Endothelial cell of umbilical vein (primary cell): ENCODE results near the gene RRAS. TPM values are rescaled to one million over a fixed set of nuclear protein-coding genes. Genes with fewer than 3 reads are reported as not detected.

Experiments
- BruUV-seq: library from RNA; stranded (reverse); fragments of 400-500 nt; replicated peaks from 2 replicates; lab custom pipeline; 2021; lab: Mats Ljungman, UMichigan
- CTCF ChIA-PET: fragments of 300-600, 350-600 bp; sonication (Branson Sonifier 250); formaldehyde crosslinking; loops from one replicate; lab custom pipeline; 2021; ENCODE audit warnings: antibody characterized with exemption, inconsistent platforms; lab: Charles Lee
- POLR2A ChIA-PET: fragments of 300-600, 350-600 bp; sonication (Branson Sonifier 250); formaldehyde crosslinking; loops from one replicate; lab custom pipeline; 2021; ENCODE audit warnings: antibody characterized with exemption, inconsistent platforms; lab: Charles Lee
- DNase-seq: peaks from one replicate; pipeline ENCODE4 v3.0.0-alpha.2; 2011; ENCODE audit warnings: low read depth, low spot score
- FAIRE-seq: peaks from 2 replicates; lab custom pipeline; 2011; peaks lifted over from hg19 to GRCh38; lab: Jason Lieb, UNC
- H2AFZ ChIP-seq: 2 replicates; pipeline ENCODE4 v1.6.0; 2012; ENCODE audit warnings: low read depth, low read length, control low read depth, inconsistent platforms
- H3K27ac ChIP-seq: 2 replicates; pipeline ENCODE4 v1.5.1; 2011; ENCODE audit warnings: low read depth, mild to moderate bottlenecking, control low read depth, low read length, moderate library complexity; ENCODE audit not compliant: insufficient read depth
- H3K27me3 ChIP-seq, 2 experiments: 2 replicates each; pipeline versions ENCODE4 v1.6.0 to v1.6.1; 2011; ENCODE audit warnings: low read length in 2 of 2, mixed read lengths in 1 of 2; ENCODE audit not compliant: control insufficient read depth in 2 of 2, insufficient read depth in 2 of 2
- H3K36me3 ChIP-seq, 2 experiments: 2 replicates in 1 of 2; 3 replicates in 1 of 2; pipeline ENCODE4 v1.5.1; 2011; ENCODE audit warnings: low read length in 2 of 2, mild to moderate bottlenecking in 1 of 2, moderate library complexity in 1 of 2; ENCODE audit not compliant: control insufficient read depth in 2 of 2, insufficient read depth in 2 of 2; ENCODE audit errors: extremely low read depth in 1 of 2
- H3K4me1 ChIP-seq: 3 replicates; pipeline ENCODE4 v1.5.1; 2011; ENCODE audit warnings: mild to moderate bottlenecking, low read length; ENCODE audit not compliant: control insufficient read depth, insufficient read depth; ENCODE audit errors: extremely low read depth
- H3K4me2 ChIP-seq: 2 replicates; pipeline ENCODE4 v1.6.1; 2011; ENCODE audit warnings: low read length, control low read depth, mixed read lengths; ENCODE audit not compliant: insufficient read depth
- H3K4me3 ChIP-seq, 3 experiments: fragments of 200-600 bp in 1 of 3; sonication (generic), shearing (Covaris generic) in 1 of 3; replicated peaks in 1 of 3; 2 replicates each; pipeline ENCODE4 v1.5.1; 2011 to 2016; ENCODE audit warnings: control low read depth in 3 of 3, low read length in 3 of 3, mild to moderate bottlenecking in 2 of 3, inconsistent platforms in 1 of 3, low read depth in 1 of 3, moderate library complexity in 1 of 3; ENCODE audit not compliant: insufficient read depth in 1 of 3
- H3K79me2 ChIP-seq: 2 replicates; pipeline ENCODE4 v1.6.0; 2012; ENCODE audit warnings: low read length, inconsistent platforms; ENCODE audit not compliant: control insufficient read depth, insufficient read depth
- H3K9ac ChIP-seq: replicated peaks from 2 replicates; pipeline ENCODE3; 2011; ENCODE audit warnings: low read length, control low read depth; ENCODE audit not compliant: insufficient read depth; ENCODE audit errors: extremely low read depth
- H3K9me1 ChIP-seq: replicated peaks from 3 replicates; pipeline ENCODE4 v1.6.0; 2011; ENCODE audit warnings: mild to moderate bottlenecking, low read length; ENCODE audit not compliant: control insufficient read depth, insufficient read depth; ENCODE audit errors: extremely low read depth
- H3K9me3 ChIP-seq: replicated peaks from 2 replicates; pipeline ENCODE4 v1.5.1; 2012; ENCODE audit warnings: low read length, inconsistent platforms; ENCODE audit not compliant: control insufficient read depth, insufficient read depth
- H4K20me1 ChIP-seq: replicated peaks from 2 replicates; pipeline ENCODE3; 2011; ENCODE audit warnings: mild to moderate bottlenecking, low read length; ENCODE audit not compliant: control insufficient read depth, insufficient read depth; ENCODE audit errors: extremely low read depth
- CTCF ChIP-seq, 2 donors: IDR thresholded peaks; 1 replicate in 1 of 2; 2 replicates in 1 of 2; pipeline ENCODE4 v1.5.1; 2011; ENCODE audit warnings: low read length in 2 of 2, mild to moderate bottlenecking in 2 of 2, moderate library complexity in 2 of 2, control low read depth in 1 of 2, inconsistent platforms in 1 of 2, low read depth in 1 of 2; ENCODE audit not compliant: insufficient read depth in 1 of 2; ENCODE audit errors: extremely low read depth in 1 of 2
- EZH2 ChIP-seq: IDR thresholded peaks from 2 replicates; pipeline ENCODE4 v1.6.1; 2012; ENCODE audit warnings: borderline replicate concordance, low read depth, mild to moderate bottlenecking, moderate library complexity, low read length, inconsistent platforms; ENCODE audit not compliant: severe bottlenecking
- FOS ChIP-seq: IDR thresholded peaks from 2 replicates; pipeline ENCODE4 v1.6.1; 2011; ENCODE audit warnings: mild to moderate bottlenecking, low read length, moderate library complexity, borderline replicate concordance; ENCODE audit not compliant: insufficient read depth
- GATA2 ChIP-seq: IDR thresholded peaks from 2 replicates; pipeline ENCODE4 v1.7.0; 2011; ENCODE audit warnings: low read depth, mild to moderate bottlenecking, moderate library complexity, mixed read lengths, low read length; ENCODE audit not compliant: insufficient read length, insufficient read depth
- JUN ChIP-seq: IDR thresholded peaks from 2 replicates; pipeline ENCODE4 v1.6.1; 2011; ENCODE audit warnings: borderline replicate concordance, low read depth; ENCODE audit not compliant: insufficient read length, insufficient read depth
- MYC ChIP-seq: IDR thresholded peaks from one replicate; pipeline ENCODE4 v1.6.1; 2011; ENCODE audit warnings: mild to moderate bottlenecking, low read depth, low read length
- POLR2A ChIP-seq: IDR thresholded peaks from 2 replicates; pipeline ENCODE4 v1.6.1; 2012; ENCODE audit warnings: low read depth, mild to moderate bottlenecking, control low read depth, low read length
- POLR2AphosphoS5 ChIP-seq: IDR thresholded peaks from 2 replicates; pipeline ENCODE4 v1.6.1; 2012; ENCODE audit warnings: low read depth, mild to moderate bottlenecking, control low read depth, low read length, moderate library complexity; ENCODE audit not compliant: insufficient read depth
- dilution Hi-C: fragments of 300-500 bp; cut with MboI; formaldehyde crosslinking; loops from one replicate; pipeline ENCODE4 v1.15.0; 2019; ENCODE audit warnings: low sequenced_read_pairs; ENCODE audit not compliant: extremely low pct_ligation_motif_present
- intact Hi-C: fragments of 100-400 bp; cut with micrococcal nuclease; formaldehyde crosslinking; loops from one replicate; pipeline ENCODE4 v1.10.0; 2022
- polyA plus RNA-seq, 4 experiments: library from polyadenylated mRNA; depleted of rRNA in 3 of 4; stranded (reverse) in 3 of 4; unstranded in 1 of 4; fragments of >200 nt; gene quantifications; 2 replicates each; pipeline versions ENCODE4 v1.2.1 to v1.2.3, GENCODE V29; 2011 to 2012; ENCODE audit warnings: missing spikeins in 1 of 4
- total RNA-seq: library from RNA; stranded (reverse); gene quantifications from 2 replicates; pipeline ENCODE4 v1.2.3, GENCODE V29; 2021
- TF ChIP-seq, protein P1 (sequence below): IDR thresholded peaks from 2 replicates; pipeline ENCODE4 v1.6.1; 2011; ENCODE audit not compliant: insufficient read depth, insufficient read length

The RRAS gene
- total and polyA plus RNA-seq, 2 donors (not counting 3 experiments of a cell fraction or from before 2014, with no cell fraction given), result 89.5 to 250 TPM

DNA sequence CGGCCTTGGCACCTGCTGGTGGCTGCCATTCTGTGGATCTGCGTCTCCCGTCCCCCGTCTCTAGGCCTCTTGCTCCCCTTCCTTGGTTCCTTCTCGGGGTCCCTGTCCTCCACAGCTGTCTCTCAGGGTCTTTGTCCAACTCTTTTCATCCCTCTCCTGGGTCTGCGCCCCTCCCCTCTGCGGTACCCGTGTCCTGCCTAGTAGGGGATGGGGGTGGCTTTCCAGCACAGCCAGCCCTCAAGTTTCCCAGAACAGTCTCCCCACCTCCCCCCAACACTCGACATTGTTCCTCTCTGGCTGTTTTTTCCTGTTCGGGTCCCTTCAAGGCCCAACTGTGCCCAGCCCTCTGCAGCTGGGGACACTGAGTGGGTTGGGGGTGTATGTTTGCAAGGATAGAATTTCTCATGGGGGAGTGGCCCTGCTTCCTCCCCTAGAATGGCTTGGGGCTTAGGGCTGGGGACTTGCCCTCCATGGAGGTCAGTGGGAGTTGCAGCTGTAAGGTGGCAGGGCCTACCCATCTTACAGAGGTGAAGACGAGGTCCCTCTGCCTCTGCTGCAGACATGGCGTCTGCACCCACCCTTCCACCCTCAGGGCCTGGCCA is 48.7 kb upstream of the RRAS start:
- H3K79me2 ChIP-seq, result peaks cover 2% of the 10 kb centered on the region
- no peaks in the 10 kb centered on the region for H4K20me1 ChIP-seq
- H2AFZ ChIP-seq, result no peak overlapping the region
- intact Hi-C loops, result loop anchor here (5.0 kb wide), 1 partner anchor 119 kb away; no protein-coding TSS in a partner anchor
- H3K4me2 ChIP-seq, result no peak overlapping the region
- H3K4me1 ChIP-seq, result peaks cover 40% of the 10 kb centered on the region
- H3K9me3 ChIP-seq, result no peaks in the 10 kb centered on the region
- ChIA-PET CTCF (interaction anchor here (2.9 kb wide), 1 partner anchor 8 kb away, joined by 9 read pairs; no protein-coding TSS in a partner anchor), POLR2A (no interaction called here)
- FAIRE-seq (peak; percentile 64), DNase-seq (peak; percentile 70)
- no peak overlapping the region for H3K9ac ChIP-seq
- no peak overlapping the region for H3K27ac ChIP-seq
- peak overlapping the region in 1 of 3 experiments; percentile 74 for H3K4me3 ChIP-seq
- no TSS peak for BruUV-seq
- no peaks in the 10 kb centered on the region for H3K9me1 ChIP-seq
- dilution Hi-C loops, result no loop called here
- TF ChIP-seq, protein P1, sequence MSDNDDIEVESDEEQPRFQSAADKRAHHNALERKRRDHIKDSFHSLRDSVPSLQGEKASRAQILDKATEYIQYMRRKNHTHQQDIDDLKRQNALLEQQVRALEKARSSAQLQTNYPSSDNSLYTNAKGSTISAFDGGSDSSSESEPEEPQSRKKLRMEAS, result no peak
- no peak for TF ChIP-seq POLR2AphosphoS5
- TF ChIP-seq FOS, result no peak
- no peak for TF ChIP-seq MYC
- no peak for TF ChIP-seq JUN
- TF ChIP-seq CTCF (IDR thresholded peaks at IDR 0.05; ENCODE audit: extremely low read depth in 1 of 2, insufficient read depth in 1 of 2, low read depth in 1 of 2, low read length in 2 of 2), result no peak
- TF ChIP-seq GATA2, result no peak
- TF ChIP-seq POLR2A, result no peak
- no peak for TF ChIP-seq EZH2
- H3K36me3 ChIP-seq, result peaks cover 2 to 25% of the 10 kb centered on the region in 2 experiments
- no peaks in the 10 kb centered on the region for H3K27me3 ChIP-seq
